C4-2B (cell line): Measurements from ENCODE around the gene ERFE.

ENCODE experiments used
- H3K27ac ChIP-seq: fragments of 450-650 bp; 2 replicates; pipeline ENCODE4 v1.5.1; 2017
- ZFX ChIP-seq: fragments of 450-650 bp; IDR thresholded peaks from 2 replicates; pipeline ENCODE4 v1.6.1; 2017
- TF ChIP-seq, protein P1 (sequence below): fragments of 450-650 bp; conservative IDR thresholded peaks from 2 replicates; pipeline ENCODE4 v1.5.1; 2017; ENCODE audit warnings: mild to moderate bottlenecking

ERFE gene

DNA sequence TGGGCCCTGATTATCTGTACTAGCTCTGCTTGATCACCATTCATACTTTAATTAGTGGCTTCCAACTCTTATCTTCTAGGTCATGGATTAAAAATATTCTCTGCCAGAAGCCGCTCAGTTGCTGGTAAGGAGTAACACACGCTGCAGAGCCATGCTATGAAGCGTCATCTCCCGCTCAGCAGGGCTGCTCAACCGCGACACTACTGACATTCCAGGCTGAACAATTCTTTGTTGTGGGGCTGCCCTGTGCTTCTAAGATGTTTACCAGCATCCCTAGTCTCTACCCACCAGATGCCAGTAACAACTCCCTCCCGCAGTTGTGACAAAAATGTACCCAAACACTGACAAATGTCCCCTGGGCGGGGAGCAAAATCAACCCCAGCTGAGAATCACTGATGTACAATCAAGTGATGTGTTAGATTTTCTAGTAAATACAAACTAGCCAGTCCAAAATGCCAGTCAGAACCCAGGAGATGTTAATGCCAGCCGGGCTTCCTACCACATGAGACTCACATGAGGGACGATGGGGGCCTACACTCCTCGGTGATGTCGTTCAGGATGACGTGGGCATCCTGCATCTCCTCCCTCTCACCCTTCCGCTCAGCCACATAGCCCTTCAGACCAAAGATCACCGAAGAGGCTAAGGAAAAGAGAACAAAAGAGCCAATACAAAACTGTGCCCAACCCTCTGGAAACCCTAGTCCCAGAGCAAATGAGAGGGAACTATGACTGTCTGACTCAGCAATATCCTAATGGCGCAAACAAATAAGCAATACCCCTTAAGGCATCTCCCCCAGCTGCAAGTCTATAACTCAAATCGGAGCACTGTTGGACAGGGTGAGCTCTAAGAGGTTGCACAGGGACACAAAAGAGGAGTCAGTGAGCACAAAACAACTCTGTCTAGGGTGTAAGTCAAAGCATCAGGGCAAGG is 29.1 kb downstream of the ERFE start:
- H3K27ac ChIP-seq: no peak overlapping the region
- TF ChIP-seq ZFX: no peak
- TF ChIP-seq, protein P1, sequence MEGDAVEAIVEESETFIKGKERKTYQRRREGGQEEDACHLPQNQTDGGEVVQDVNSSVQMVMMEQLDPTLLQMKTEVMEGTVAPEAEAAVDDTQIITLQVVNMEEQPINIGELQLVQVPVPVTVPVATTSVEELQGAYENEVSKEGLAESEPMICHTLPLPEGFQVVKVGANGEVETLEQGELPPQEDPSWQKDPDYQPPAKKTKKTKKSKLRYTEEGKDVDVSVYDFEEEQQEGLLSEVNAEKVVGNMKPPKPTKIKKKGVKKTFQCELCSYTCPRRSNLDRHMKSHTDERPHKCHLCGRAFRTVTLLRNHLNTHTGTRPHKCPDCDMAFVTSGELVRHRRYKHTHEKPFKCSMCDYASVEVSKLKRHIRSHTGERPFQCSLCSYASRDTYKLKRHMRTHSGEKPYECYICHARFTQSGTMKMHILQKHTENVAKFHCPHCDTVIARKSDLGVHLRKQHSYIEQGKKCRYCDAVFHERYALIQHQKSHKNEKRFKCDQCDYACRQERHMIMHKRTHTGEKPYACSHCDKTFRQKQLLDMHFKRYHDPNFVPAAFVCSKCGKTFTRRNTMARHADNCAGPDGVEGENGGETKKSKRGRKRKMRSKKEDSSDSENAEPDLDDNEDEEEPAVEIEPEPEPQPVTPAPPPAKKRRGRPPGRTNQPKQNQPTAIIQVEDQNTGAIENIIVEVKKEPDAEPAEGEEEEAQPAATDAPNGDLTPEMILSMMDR: no peak

DNA sequence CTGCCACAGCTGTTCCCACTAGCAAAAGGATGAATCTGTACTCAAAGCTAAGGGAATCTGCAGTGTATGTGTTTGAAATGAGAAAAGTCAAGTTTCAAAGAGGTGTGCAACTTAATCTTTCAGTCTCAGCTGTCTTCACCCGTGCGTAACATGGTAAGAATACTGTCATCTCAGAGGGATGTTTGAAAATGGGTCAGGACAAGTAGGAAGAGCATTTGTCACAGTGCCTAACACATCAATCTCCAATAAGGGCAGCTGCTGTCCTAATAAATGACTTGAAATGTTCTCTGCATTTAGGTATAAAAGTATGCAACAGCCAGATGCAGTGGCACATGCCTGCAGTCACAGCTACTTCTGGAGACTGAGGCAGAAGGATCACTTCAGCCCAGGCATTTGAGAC is 31.7 kb downstream of the ERFE start:
- TF ChIP-seq, protein P1: no peak
- no peak for TF ChIP-seq ZFX
- H3K27ac ChIP-seq: no peak overlapping the region

DNA sequence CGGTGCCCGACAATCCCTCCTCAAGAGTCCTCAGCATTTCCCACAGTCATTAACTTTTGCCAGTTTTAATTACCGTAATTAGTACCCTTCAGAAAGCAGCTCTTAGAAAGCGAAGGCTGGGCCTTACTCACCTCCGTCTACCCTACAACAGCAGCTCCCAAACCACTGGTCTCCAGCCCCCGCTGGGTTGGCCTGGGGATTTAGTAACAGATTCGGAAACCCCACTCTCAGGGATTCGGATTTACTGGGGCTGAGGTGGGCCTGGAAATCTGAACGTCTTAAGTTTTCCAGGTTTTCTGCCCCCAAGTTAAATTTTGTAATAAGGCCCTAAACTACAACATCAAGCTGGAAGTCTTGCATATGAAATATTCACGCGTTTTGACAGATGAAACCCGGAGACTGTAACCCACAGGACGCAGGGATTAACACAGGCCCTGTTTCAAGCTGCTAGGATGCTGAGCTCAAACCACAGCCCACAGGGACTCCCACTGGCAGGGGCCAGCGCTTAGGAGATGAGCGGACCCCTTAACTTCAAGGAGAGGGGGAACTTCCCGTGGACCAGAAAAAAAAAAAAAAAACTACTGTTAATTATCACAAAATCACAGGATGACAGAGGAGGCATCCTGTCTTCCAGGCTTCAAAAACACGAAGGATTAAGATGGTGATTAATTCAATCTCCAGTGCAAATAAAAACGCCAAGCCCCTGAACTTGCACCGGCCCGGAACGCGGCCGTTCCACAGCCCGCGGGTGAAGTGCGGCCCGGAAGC is 43.7 kb downstream of the ERFE start:
- H3K27ac ChIP-seq: peak overlapping the region; percentile 96
- TF ChIP-seq ZFX: no peak
- TF ChIP-seq, protein P1: no peak

DNA sequence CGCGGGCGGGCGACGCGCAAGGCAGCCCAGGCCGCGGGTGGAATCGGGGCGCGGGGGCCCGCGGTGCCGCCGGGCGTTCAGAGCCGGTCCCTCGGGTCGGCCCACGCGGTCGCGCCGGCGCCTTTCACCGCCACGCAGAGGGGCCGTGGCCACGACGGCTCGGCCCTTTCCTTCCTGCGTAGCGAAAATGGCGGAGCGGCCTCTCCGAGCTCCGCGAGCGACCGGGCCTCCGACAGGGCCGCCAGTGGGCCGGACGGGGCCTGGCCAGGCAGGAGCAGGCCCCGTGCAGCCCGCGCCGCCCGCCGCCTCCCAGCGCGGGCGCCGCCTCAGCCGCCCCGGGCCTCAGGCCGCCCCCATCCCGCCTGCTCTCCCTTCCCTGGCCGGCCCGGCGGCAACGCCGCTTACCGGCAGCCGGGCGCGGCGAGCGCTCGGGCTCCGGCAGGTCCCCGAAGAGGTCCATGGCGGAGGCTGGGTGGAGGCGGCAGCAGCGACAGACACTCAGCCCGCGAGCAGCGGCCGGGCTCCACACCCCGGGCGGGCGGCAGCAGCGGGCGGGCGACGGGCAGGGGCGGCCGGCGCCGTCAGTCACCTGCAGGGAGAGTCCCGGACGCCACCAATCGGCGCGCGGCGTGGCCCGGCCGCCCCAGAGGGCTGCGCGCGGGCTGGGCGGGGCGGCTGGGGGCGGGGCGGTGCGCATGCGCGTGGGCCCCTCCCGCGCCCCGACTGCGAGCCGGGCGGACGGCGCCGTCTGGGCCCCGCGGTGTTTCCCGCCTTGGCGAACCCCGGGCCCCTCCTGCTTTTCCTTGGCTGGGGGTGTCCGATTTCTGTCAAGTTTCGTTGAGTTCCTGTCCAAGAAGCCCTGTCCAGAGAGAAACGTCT is 44.6 kb downstream of the ERFE start, which contains the start of gene ILKAP:
Gene ILKAP (minus strand): TSS at position 602 of the 879 bp plus-strand sequence. CDS start 142 bp downstream, at position 460.
- H3K27ac ChIP-seq: peak within 1 kb of the TSS; percentile 96

DNA sequence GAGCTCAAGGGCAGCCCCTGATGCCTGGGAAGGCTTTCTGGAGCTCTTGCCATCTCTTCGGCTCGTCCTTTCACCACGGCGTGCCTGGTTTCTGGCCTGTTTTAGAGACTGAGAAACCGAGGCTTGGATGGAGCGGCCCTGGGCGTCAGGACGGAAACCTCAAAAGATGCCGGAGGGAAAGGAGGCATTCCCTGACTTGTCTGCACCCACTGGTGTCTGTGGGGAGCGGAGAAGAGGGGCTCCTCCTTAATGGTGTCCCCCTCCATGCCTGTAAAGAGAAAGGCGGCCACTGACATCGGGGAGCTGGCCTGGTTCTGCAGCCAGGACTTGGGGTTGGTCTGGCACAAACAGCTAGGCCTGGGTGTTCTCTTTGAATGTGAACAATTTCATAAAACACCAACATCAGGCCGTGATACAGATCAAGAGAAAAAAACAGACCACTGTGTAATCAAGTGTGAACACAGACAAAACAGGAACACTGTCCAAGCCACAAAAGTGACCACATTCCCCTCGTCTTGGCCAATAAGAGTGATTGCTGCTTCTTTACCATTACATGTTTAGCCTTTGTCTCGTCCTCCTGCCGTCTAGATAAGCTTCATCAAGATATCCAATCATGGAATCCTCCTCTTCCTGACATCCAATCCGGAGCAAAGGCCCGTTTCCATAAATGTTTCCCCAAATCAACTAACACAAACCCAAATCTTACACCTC is 45.4 kb downstream of the ERFE start:
- H3K27ac ChIP-seq: peak overlapping the region; percentile 96
- TF ChIP-seq ZFX: no peak
- TF ChIP-seq, protein P1: no peak

More for the DNA sequence above, 44.6 kb downstream of the ERFE start, which contains the start of gene ILKAP:
- peak; percentile 96 for TF ChIP-seq ZFX
- TF ChIP-seq, protein P1: 0 out of 2 replicates have a peak, but pooled peaks have one; percentile 5

DNA sequence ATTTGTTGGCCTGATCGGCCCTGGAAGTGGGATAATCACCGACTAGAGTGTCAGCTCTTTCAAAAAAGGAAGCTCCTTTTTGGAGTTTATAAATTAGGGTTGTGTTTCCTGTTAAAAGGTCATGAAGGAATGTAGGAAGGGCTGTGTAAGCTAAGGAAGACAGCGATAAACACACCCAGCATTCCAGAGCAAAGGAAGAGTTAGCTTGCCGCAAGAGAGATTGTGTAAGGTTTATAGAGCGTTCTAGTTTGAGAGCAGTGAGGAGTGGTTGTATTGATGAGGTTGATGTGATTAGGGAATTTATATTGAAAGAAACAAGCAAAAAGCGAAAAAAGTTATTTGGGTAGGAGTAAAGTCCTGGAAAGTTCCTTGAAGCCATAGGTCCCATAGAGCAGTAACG is 48.2 kb downstream of the ERFE start:
- H3K27ac ChIP-seq: no peak overlapping the region
- TF ChIP-seq, protein P1: no peak
